ENCODE results near the gene RAB37. TPM values are rescaled to one million over a fixed set of nuclear protein-coding genes. Genes with fewer than 3 reads are reported as not detected.

RAB37 gene
- total and polyA plus RNA-seq, 2 donors from 2014 or later = 1.7 to 5.6 TPM

DNA sequence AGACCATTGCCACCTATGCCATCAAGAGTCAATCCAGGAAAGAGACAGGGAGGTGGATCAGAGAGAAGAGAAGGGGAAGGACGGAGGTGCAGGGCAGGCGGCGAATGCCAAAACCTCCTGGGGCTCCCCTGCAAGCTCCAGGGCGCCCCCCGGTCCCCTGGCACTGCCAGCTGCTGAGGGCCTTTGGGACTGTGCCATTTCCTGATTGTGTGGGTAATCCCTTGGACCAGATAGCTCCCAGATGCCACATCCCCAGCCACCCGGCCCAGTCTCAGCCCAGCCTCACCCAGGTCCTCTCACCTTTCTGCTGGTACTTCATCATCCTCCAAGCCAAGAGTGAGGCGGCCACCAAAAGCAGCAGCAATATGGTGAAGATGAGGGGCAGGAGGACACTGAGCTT, 39.0 kb upstream of the RAB37 start:
- H3K9ac ChIP-seq (ENCODE audit: low read length in 3 of 3) = no peak overlapping the region
- FAIRE-seq = no peak
- no peak overlapping the region for H3K27ac ChIP-seq (ENCODE audit: low read depth in 2 of 2, low read length in 2 of 2)
- H3K4me3 ChIP-seq (ENCODE audit: low read length in 3 of 3) = no peak overlapping the region
- no peaks in the 10 kb centered on the region for H3K36me3 ChIP-seq (ENCODE audit: control insufficient read depth in 2 of 3, insufficient read depth in 3 of 3, low read length in 3 of 3)
- intact Hi-C loops (cut with DNase I) = no loop called here
- H3K27me3 ChIP-seq (ENCODE audit: control insufficient read depth, insufficient read depth, low read length) = no peaks in the 10 kb centered on the region
- TF ChIP-seq CTCF (IDR thresholded peaks at IDR 0.05; ENCODE audit: borderline replicate concordance, extremely low read depth, insufficient read depth) = no peak
- H3K9me3 ChIP-seq (ENCODE audit: control insufficient read depth in 2 of 3, insufficient read depth in 1 of 3, low read length in 3 of 3) = no peaks in the 10 kb centered on the region
- H3K4me1 ChIP-seq (ENCODE audit: control insufficient read depth in 2 of 3, insufficient read depth in 2 of 3, low read depth in 1 of 3, low read length in 3 of 3) = no peaks in the 10 kb centered on the region
- DNase-seq = no peak

GRCh38 chr17:74699236-74699635, 37.8 kb upstream of the RAB37 start:
- DNase-seq (peak in 1 of 5 donors; percentile 52), FAIRE-seq (no peak)
- Histone ChIP-seq H3K9me3 (ENCODE audit: control insufficient read depth in 2 of 3, insufficient read depth in 1 of 3, low read length in 3 of 3) (no peaks in the 10 kb centered on the region), H3K4me1 (ENCODE audit: control insufficient read depth in 2 of 3, insufficient read depth in 2 of 3, low read depth in 1 of 3, low read length in 3 of 3) (no peaks in the 10 kb centered on the region), H3K27ac (ENCODE audit: low read depth in 2 of 2, low read length in 2 of 2) (no peak overlapping the region), H3K9ac (ENCODE audit: low read length in 3 of 3) (no peak overlapping the region), H3K4me3 (ENCODE audit: low read length in 3 of 3) (no peak overlapping the region), H3K27me3 (ENCODE audit: control insufficient read depth, insufficient read depth, low read length) (no peaks in the 10 kb centered on the region), H3K36me3 (ENCODE audit: control insufficient read depth in 2 of 3, insufficient read depth in 3 of 3, low read length in 3 of 3) (no peaks in the 10 kb centered on the region)
- no peak for TF ChIP-seq CTCF (IDR thresholded peaks at IDR 0.05; ENCODE audit: borderline replicate concordance, extremely low read depth, insufficient read depth)
- intact Hi-C loops (cut with DNase I) = no loop called here

DNA sequence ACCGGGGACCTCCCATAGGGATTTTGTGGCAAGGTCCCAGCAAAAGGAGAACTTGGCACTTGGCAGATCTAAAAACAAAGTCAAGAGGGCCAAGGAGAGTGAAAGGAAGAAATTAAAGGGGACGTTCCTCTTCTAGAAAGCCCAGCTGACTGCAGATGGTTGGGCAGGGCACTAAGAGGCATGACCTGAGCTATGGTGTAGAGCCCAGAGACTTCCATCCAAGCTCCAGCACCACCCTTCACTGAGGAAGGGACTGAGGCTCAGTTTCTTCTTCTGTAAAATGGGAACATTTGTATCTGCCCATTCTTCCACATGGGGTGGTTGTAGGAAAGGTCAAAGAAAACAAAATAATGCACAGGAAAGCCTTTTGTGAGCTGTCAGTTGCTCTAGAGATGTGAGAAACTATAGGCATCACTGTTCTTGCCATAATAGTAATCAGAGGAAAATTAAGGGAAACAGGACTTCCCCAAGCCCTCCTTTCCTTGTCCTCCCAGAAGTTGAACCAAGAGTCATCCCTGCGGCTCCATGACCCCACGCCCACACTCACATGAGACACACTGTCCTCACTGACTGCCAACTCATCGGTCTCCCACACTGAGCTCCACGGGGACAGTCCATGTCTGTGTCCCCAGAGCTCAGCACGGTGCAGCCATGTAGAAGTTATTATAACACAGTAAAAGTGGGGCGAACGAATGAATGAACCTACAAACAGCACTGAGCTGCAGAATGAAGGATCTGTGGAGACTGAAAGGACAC, 34.8 kb upstream of the RAB37 start:
- no peaks in the 10 kb centered on the region for H3K9me3 ChIP-seq (ENCODE audit: control insufficient read depth in 2 of 3, insufficient read depth in 1 of 3, low read length in 3 of 3)
- FAIRE-seq (no peak), DNase-seq (no peak)

More for the DNA sequence above, 34.8 kb upstream of the RAB37 start:
- TF ChIP-seq CTCF (IDR thresholded peaks at IDR 0.05; ENCODE audit: borderline replicate concordance, extremely low read depth, insufficient read depth) = no peak
- Histone ChIP-seq H3K27me3 (ENCODE audit: control insufficient read depth, insufficient read depth, low read length) (no peaks in the 10 kb centered on the region), H3K4me3 (ENCODE audit: low read length in 3 of 3) (no peak overlapping the region), H3K27ac (ENCODE audit: low read depth in 2 of 2, low read length in 2 of 2) (no peak overlapping the region), H3K36me3 (ENCODE audit: control insufficient read depth in 2 of 3, insufficient read depth in 3 of 3, low read length in 3 of 3) (no peaks in the 10 kb centered on the region), H3K4me1 (ENCODE audit: control insufficient read depth in 2 of 3, insufficient read depth in 2 of 3, low read depth in 1 of 3, low read length in 3 of 3) (no peaks in the 10 kb centered on the region), H3K9ac (ENCODE audit: low read length in 3 of 3) (no peak overlapping the region)
- intact Hi-C loops (cut with DNase I) = no loop called here

Data from kidney (tissue), 14 donors.